MM.1S (cell line): ENCODE results near the gene TM9SF4.

ENCODE experiments used
- EZH2 ChIP-seq: fragments of 300-600 bp; sonication (generic); optimal IDR thresholded peaks from 2 replicates; pipeline ENCODE3; 2017; ENCODE audit warnings: low read depth, mild to moderate bottlenecking, antibody characterized with exemption, low read length, mixed read lengths
- TF ChIP-seq, protein P1 (sequence below): fragments of 300-600 bp; sonication (generic); IDR thresholded peaks from 2 replicates; pipeline ENCODE4 v1.5.1; 2016; ENCODE audit warnings: antibody characterized with exemption, low read length, mixed read lengths

DNA sequence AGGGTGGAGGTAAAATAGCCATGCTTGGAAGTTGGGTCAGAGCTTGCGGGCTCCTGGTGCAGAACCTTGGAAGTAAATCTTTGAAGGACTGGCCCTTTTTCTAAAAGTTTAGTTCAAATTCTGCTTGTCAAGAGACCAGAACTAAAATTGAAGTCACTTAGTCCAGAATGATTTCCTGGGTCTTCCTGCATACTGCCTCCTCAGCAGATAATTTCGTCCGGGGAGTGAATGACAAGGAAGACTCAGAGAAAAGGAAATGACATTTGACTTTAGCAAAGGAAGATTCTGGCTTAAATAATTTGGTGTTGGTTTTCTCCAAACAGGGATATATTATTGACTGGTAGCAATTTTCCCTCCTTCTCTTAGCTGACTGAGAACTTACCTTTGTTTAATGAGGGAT lies 1.2 kb downstream of the TM9SF4 start:
- TF ChIP-seq, protein P1, sequence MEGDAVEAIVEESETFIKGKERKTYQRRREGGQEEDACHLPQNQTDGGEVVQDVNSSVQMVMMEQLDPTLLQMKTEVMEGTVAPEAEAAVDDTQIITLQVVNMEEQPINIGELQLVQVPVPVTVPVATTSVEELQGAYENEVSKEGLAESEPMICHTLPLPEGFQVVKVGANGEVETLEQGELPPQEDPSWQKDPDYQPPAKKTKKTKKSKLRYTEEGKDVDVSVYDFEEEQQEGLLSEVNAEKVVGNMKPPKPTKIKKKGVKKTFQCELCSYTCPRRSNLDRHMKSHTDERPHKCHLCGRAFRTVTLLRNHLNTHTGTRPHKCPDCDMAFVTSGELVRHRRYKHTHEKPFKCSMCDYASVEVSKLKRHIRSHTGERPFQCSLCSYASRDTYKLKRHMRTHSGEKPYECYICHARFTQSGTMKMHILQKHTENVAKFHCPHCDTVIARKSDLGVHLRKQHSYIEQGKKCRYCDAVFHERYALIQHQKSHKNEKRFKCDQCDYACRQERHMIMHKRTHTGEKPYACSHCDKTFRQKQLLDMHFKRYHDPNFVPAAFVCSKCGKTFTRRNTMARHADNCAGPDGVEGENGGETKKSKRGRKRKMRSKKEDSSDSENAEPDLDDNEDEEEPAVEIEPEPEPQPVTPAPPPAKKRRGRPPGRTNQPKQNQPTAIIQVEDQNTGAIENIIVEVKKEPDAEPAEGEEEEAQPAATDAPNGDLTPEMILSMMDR, result no peak
- TF ChIP-seq EZH2, result no peak
